Liver (tissue), 9 donors: ENCODE results near the gene MPPED2. TPM values are rescaled to one million over a fixed set of nuclear protein-coding genes. Genes with fewer than 3 reads are reported as not detected.

Source experiments
- DNase-seq: peaks from one replicate; pipeline ENCODE4 v3.0.0-alpha.2; 2017; ENCODE audit warnings: low spot score
- H3K27ac ChIP-seq, 2 donors: one replicate each; pipeline ENCODE4 v1.7.0; 2013; ENCODE audit warnings: inconsistent platforms in 2 of 2, low read length in 2 of 2, control low read depth in 1 of 2, low read depth in 1 of 2, mild to moderate bottlenecking in 1 of 2
- H3K27me3 ChIP-seq, 4 donors: one replicate each; pipeline versions ENCODE4 v1.6.1 to v1.7.0; 2013; ENCODE audit warnings: low read length in 3 of 4, inconsistent platforms in 1 of 4, mild to moderate bottlenecking in 1 of 4, moderate library complexity in 1 of 4; ENCODE audit not compliant: control insufficient read depth in 4 of 4, insufficient read depth in 4 of 4
- H3K36me3 ChIP-seq, 4 donors: one replicate each; pipeline versions ENCODE4 v1.6.1 to v1.7.0; 2013; ENCODE audit warnings: low read length in 3 of 4, mild to moderate bottlenecking in 3 of 4, low read depth in 1 of 4, moderate library complexity in 1 of 4; ENCODE audit not compliant: control insufficient read depth in 4 of 4, insufficient read depth in 3 of 4
- H3K4me1 ChIP-seq, 4 donors: one replicate each; pipeline versions ENCODE4 v1.6.1 to v1.7.0; 2013; ENCODE audit warnings: low read length in 3 of 4, mild to moderate bottlenecking in 3 of 4, moderate library complexity in 1 of 4; ENCODE audit not compliant: control insufficient read depth in 4 of 4, insufficient read depth in 4 of 4
- H3K4me3 ChIP-seq, 3 donors: one replicate each; pipeline versions ENCODE4 v1.6.1 to v1.7.0; 2013; ENCODE audit warnings: low read length in 3 of 3, control low read depth in 1 of 3, low read depth in 1 of 3, mild to moderate bottlenecking in 1 of 3
- H3K9ac ChIP-seq, 2 donors: one replicate each; pipeline ENCODE4 v1.7.0; 2013; ENCODE audit warnings: low read length in 2 of 2, mild to moderate bottlenecking in 2 of 2, moderate library complexity in 2 of 2, control low read depth in 1 of 2, low read depth in 1 of 2
- H3K9me3 ChIP-seq, 4 donors: one replicate each; pipeline versions ENCODE4 v1.6.1 to v1.7.0; 2013; ENCODE audit warnings: low read length in 3 of 4; ENCODE audit not compliant: control insufficient read depth in 4 of 4
- FOXA1 ChIP-seq: IDR thresholded peaks from 2 replicates; pipeline ENCODE4 v1.6.1; 2016; ENCODE audit warnings: antibody characterized with exemption
- FOXA2 ChIP-seq: IDR thresholded peaks from 2 replicates; pipeline ENCODE4 v1.6.1; 2016; ENCODE audit warnings: antibody characterized with exemption
- HNF4A ChIP-seq, 2 donors: conservative IDR thresholded peaks; 2 replicates each; pipeline ENCODE4 v1.6.1; 2016; ENCODE audit warnings: antibody characterized with exemption in 2 of 2, mild to moderate bottlenecking in 2 of 2
- RAD21 ChIP-seq, 2 donors: IDR thresholded peaks; 2 replicates each; pipeline ENCODE4 v1.6.1; 2016; ENCODE audit warnings: antibody characterized with exemption in 2 of 2, mild to moderate bottlenecking in 2 of 2
- REST ChIP-seq: IDR thresholded peaks from 2 replicates; pipeline ENCODE4 v1.6.1; 2016; ENCODE audit warnings: antibody characterized with exemption, mild to moderate bottlenecking
- RXRA ChIP-seq, 2 donors: IDR thresholded peaks; 2 replicates each; pipeline ENCODE4 v1.6.1; 2017 to 2018; ENCODE audit warnings: antibody characterized with exemption in 2 of 2, mild to moderate bottlenecking in 1 of 2
- SP1 ChIP-seq: IDR thresholded peaks from 2 replicates; pipeline ENCODE4 v1.6.1; 2018; ENCODE audit warnings: antibody characterized with exemption, mild to moderate bottlenecking
- YY1 ChIP-seq: IDR thresholded peaks from 2 replicates; pipeline ENCODE4 v1.6.1; 2016; ENCODE audit warnings: antibody characterized with exemption, mild to moderate bottlenecking
- WGBS: extraction: QIAGEN DNeasy Blood & Tissue Kit; methylation state at CpG from one replicate; pipeline ENCODE4 v1.1.7; 2013; 5-methylcytosine and 5-hydroxymethylcytosine counted together
- polyA plus RNA-seq, 2 donors: library from polyadenylated mRNA; stranded (reverse) in 1 of 2; unstranded in 1 of 2; fragments of 200-250 nt in 1 of 2; fragments of >200 nt in 1 of 2; fragmentation: Nextera tagmentation in 1 of 2; extraction: Ambion mirVana in 1 of 2; gene quantifications; one replicate each; pipeline versions ENCODE4 v1.2.1 to v1.2.3, GENCODE V29; 2013 to 2015
- total RNA-seq, 2 donors: library from RNA; depleted of rRNA; stranded (reverse); fragments of >200 nt; gene quantifications; one replicate each; pipeline ENCODE4 v1.2.3, GENCODE V29; 2014
- TF ChIP-seq, protein P1 (sequence below): IDR thresholded peaks from 2 replicates; pipeline ENCODE4 v1.6.1; 2016; ENCODE audit warnings: antibody characterized with exemption
- TF ChIP-seq, protein P2 (sequence below): fragments of 150-350 bp; IDR thresholded peaks from 2 replicates; pipeline ENCODE4 v1.5.1; 2017; ENCODE audit warnings: improper control_type of control experiment, low read depth, low read length; ENCODE audit not compliant: missing input control
- donor health status: healthy.
- donor health status: healthy.
- donor health status: healthy.
- donor health status: healthy.
- donor health status: healthy.

The MPPED2 gene
- total and polyA plus RNA-seq, 4 donors = 0.22 to 1.6 (median 0.47) TPM

- DNase-seq = no peak
- no peak for TF ChIP-seq YY1
- TF ChIP-seq REST = no peak
- TF ChIP-seq, protein P1, sequence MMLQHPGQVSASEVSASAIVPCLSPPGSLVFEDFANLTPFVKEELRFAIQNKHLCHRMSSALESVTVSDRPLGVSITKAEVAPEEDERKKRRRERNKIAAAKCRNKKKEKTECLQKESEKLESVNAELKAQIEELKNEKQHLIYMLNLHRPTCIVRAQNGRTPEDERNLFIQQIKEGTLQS = no peak
- no peak for TF ChIP-seq FOXA2
- TF ChIP-seq, protein P2, sequence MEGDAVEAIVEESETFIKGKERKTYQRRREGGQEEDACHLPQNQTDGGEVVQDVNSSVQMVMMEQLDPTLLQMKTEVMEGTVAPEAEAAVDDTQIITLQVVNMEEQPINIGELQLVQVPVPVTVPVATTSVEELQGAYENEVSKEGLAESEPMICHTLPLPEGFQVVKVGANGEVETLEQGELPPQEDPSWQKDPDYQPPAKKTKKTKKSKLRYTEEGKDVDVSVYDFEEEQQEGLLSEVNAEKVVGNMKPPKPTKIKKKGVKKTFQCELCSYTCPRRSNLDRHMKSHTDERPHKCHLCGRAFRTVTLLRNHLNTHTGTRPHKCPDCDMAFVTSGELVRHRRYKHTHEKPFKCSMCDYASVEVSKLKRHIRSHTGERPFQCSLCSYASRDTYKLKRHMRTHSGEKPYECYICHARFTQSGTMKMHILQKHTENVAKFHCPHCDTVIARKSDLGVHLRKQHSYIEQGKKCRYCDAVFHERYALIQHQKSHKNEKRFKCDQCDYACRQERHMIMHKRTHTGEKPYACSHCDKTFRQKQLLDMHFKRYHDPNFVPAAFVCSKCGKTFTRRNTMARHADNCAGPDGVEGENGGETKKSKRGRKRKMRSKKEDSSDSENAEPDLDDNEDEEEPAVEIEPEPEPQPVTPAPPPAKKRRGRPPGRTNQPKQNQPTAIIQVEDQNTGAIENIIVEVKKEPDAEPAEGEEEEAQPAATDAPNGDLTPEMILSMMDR = no peak
- TF ChIP-seq RXRA (IDR thresholded peaks at IDR 0.05) = no peak
- TF ChIP-seq FOXA1 = no peak
- TF ChIP-seq SP1 = no peak
- no peak for TF ChIP-seq HNF4A (conservative IDR thresholded peaks at IDR 0.05)
- no peak for TF ChIP-seq RAD21 (IDR thresholded peaks at IDR 0.05)
- no peaks in the 10 kb centered on the region for H3K36me3 ChIP-seq
- peaks cover 0 to 9% (median 2%) of the 10 kb centered on the region in 4 donors for H3K4me1 ChIP-seq
- no peak overlapping the region for H3K4me3 ChIP-seq
- no peak overlapping the region for H3K27ac ChIP-seq
- no peaks in the 10 kb centered on the region for H3K9me3 ChIP-seq
- no peak overlapping the region for H3K9ac ChIP-seq
- WGBS = 88% methylated on average over 6 of the region's 6 CpGs
- no peaks in the 10 kb centered on the region for H3K27me3 ChIP-seq
These were observed 162.3 kb downstream of the MPPED2 start for GRCh38 chr11:30423886-30424285.

DNA sequence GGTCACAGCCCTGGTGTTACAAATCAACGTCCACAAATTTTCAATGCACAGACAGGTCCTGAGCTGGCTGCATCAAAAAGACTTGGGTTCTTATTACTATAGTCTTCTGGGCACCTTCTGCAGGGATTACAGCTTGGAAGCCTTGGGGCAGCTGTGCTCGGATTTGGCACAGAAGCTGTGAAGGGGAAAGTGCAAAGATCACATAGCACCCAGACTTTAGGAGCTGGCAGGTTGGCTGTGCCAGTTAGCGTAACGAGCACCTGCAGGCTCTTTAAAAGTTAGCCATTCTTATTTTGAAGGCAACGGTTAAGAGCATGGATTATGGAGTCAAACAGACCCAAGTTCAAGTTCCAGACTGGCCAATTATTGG is 162.9 kb downstream of the MPPED2 start:
- TF ChIP-seq YY1 (no peak), HNF4A (conservative IDR thresholded peaks at IDR 0.05) (peak; percentile 60 to 61), REST (no peak)
- no peak overlapping the region for H3K9ac ChIP-seq
- H3K9me3 ChIP-seq = no peaks in the 10 kb centered on the region
- no peaks in the 10 kb centered on the region for H3K36me3 ChIP-seq
- no peak overlapping the region for H3K4me3 ChIP-seq
- WGBS = 30% methylated on average over 5 of the region's 5 CpGs
- peaks cover 0 to 9% (median 2%) of the 10 kb centered on the region in 4 donors for H3K4me1 ChIP-seq
- H3K27me3 ChIP-seq = no peaks in the 10 kb centered on the region
- H3K27ac ChIP-seq = no peak overlapping the region
- DNase-seq = no peak
